Midbrain (tissue), 1 donor: ENCODE data around the gene DRC1.
"Not testable (repeated sequence)": the region's sequence is repeated elsewhere in the genome, so short reads cannot be mapped to it uniquely, and the experiment has no call there.

Source experiments
- DNase-seq: peaks from one replicate; lab custom pipeline; 2025; lab: John Stamatoyannopoulos, UW

The DRC1 gene

GRCh38 chr2:26463244-26464192 lies 61.8 kb downstream of the DRC1 start:
- DNase-seq: no peak

GRCh38 chr2:26464390-26465265 lies 62.9 kb downstream of the DRC1 start:
- no peak for DNase-seq

- DNase-seq: no peak
Measured at GRCh38 chr2:26465266-26465925, 63.7 kb downstream of the DRC1 start.

GRCh38 chr2:26465981-26466471 lies 64.3 kb downstream of the DRC1 start:
- DNase-seq: no peak

- DNase-seq: no peak
Measured at GRCh38 chr2:26466662-26467310, 65.1 kb downstream of the DRC1 start.

- not testable (repeated sequence) for DNase-seq
Measured at GRCh38 chr2:26468544-26468943, 66.8 kb downstream of the DRC1 start.

- no peak for DNase-seq
Measured at GRCh38 chr2:26469092-26469710, 67.5 kb downstream of the DRC1 start.

GRCh38 chr2:26469955-26470354 lies 68.2 kb downstream of the DRC1 start:
- no peak for DNase-seq

- no peak for DNase-seq
Measured at GRCh38 chr2:26470601-26471260, 69.0 kb downstream of the DRC1 start.

GRCh38 chr2:26471289-26471688 lies 69.6 kb downstream of the DRC1 start:
- no peak for DNase-seq

GRCh38 chr2:26471766-26472706 lies 70.3 kb downstream of the DRC1 start:
- no peak for DNase-seq

GRCh38 chr2:26472821-26473655 lies 71.3 kb downstream of the DRC1 start:
- DNase-seq: no peak

- DNase-seq: no peak
Measured at GRCh38 chr2:26473796-26474195, 72.1 kb downstream of the DRC1 start.

GRCh38 chr2:26474261-26474785 lies 72.6 kb downstream of the DRC1 start:
- DNase-seq: no peak

- no peak for DNase-seq
Measured at GRCh38 chr2:26475037-26475436, 73.3 kb downstream of the DRC1 start.

GRCh38 chr2:26475832-26476501 lies 74.2 kb downstream of the DRC1 start:
- no peak for DNase-seq

GRCh38 chr2:26477126-26477910 lies 75.6 kb downstream of the DRC1 start:
- DNase-seq: no peak
